Measurements from ENCODE around the gene CCDC148. TPM values are rescaled to one million over a fixed set of nuclear protein-coding genes. Genes with fewer than 3 reads are reported as not detected.
A peak's percentile ranks its signal among the peaks of the same experiment; 100 is the strongest.

Gene CCDC148
- total and polyA plus RNA-seq, 12 donors: 0.07 to 1.4 (median 0.66) TPM

DNA sequence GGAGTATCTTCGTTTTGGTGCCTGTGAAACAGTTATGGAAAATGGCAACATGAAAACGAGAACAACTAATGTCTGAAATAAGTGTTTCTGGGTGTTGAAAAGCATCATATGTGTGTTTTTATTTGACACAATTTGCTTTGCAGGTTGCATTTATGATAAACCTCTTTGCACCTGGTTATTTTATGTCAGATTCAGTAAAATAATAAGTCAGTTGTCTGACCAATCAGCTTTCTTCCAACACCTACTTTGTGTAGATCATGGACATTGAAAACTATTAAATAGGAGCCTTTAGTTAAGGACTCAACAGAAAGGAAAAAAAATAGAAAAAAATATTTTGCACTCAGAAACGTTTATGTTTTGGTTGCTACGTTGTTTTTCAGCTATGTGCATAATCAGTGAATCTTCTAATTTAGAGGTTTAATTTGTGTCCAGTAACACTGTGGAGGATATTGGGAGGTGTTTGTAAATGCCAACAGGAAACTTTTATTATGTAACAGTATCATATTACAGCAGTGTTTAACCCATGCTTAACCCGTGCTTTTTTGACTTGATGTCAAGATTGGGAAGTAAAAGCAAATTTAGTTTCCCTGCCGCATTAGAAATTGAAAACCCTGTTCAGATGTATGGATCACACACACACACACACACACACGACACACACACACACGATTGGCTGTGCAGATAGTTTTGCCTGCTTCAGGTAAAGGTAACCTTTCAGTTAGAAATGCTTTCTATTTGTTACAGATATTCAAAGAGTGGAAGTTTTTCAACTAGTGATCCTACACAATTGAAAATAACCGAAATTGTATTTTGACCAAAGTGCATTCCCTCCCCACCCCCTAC is 2.8 kb upstream of the CCDC148 start:
- Histone ChIP-seq H3K27ac (peak overlapping the region in 6 of 10 donors; percentile 93 to 98 (median 97)), H3K27me3 (no peaks in the 10 kb centered on the region), H3K4me3 (peak overlapping the region in 8 of 10 donors; percentile 83 to 97 (median 91)), H3K36me3 (no peaks in the 10 kb centered on the region), H3K9me3 (no peaks in the 10 kb centered on the region), H3K4me1 (peaks cover 0 to 61% (median 36%) of the 10 kb centered on the region in 9 donors)
- WGBS, 2 donors: 48 to 50% methylated on average over 9 of the region's 9 CpGs
- DNase-seq: no peak
- ATAC-seq: no peak
- intact Hi-C loops (cut with DNase I): loop anchor here (5.0 to 10.0 kb wide), 10 partner anchors 195 to 425 kb away; no protein-coding TSS in a partner anchor
- no peak for TF ChIP-seq CTCF (IDR thresholded peaks at IDR 0.05)

DNA sequence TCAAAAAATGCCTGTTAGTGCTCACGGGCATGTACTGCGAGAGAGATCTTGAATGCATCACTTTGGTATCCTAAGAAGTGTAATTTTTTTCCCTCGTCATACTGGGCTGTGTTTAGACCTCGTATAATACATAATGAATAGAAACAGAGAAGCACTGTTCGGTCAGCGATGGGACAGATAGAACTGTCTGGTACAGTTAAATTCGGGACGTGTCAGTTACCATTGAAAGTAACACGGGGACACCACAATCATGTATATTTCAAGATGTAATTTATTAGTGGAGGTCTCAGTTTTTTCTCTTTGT is 2.0 kb upstream of the CCDC148 start:
- TF ChIP-seq CTCF (IDR thresholded peaks at IDR 0.05): no peak
- Histone ChIP-seq H3K27ac (peak overlapping the region in 9 of 10 donors; percentile 93 to 98 (median 96)), H3K9me3 (no peaks in the 10 kb centered on the region), H3K27me3 (no peaks in the 10 kb centered on the region), H3K4me3 (peak overlapping the region; percentile 57 to 97 (median 91)), H3K36me3 (no peaks in the 10 kb centered on the region), H3K4me1 (peaks cover 0 to 56% (median 36%) of the 10 kb centered on the region in 9 donors)
- WGBS, 2 donors: 13 to 18% methylated on average over 9 of the region's 9 CpGs
- ATAC-seq (no peak), DNase-seq (no peak)
- intact Hi-C loops (cut with DNase I): loop anchor here (5.0 to 10.0 kb wide), 10 partner anchors 196 to 424 kb away; no protein-coding TSS in a partner anchor

GRCh38 chr2:158457826-158458616 is 1.5 kb upstream of the CCDC148 start:
- H3K27ac ChIP-seq: peak overlapping the region; percentile 73 to 98 (median 96)
- H3K4me3 ChIP-seq: peak overlapping the region; percentile 57 to 97 (median 91)
- H3K36me3 ChIP-seq: no peaks in the 10 kb centered on the region
- intact Hi-C loops (cut with DNase I): loop anchor here (5.0 to 10.0 kb wide), 10 partner anchors 197 to 423 kb away; no protein-coding TSS in a partner anchor
- H3K4me1 ChIP-seq: peaks cover 0 to 55% (median 36%) of the 10 kb centered on the region in 9 donors
- ATAC-seq: peak; percentile 46 to 85 (median 68)
- H3K9me3 ChIP-seq: no peaks in the 10 kb centered on the region
- H3K27me3 ChIP-seq: no peaks in the 10 kb centered on the region
- WGBS, 2 donors: 0 to 1% methylated on average over 59 to 61 of the region's 61 CpGs
- peak in 7 of 9 donors; percentile 10 to 55 (median 40) for TF ChIP-seq CTCF (IDR thresholded peaks at IDR 0.05)
- peak; percentile 66 for DNase-seq

Measured in heart right ventricle (tissue), 16 donors.